K562 treated with DMSO at 1 percent for 4 hours (cell line): Measurements from ENCODE around the gene HNRNPH2. TPM values are rescaled to one million over a fixed set of nuclear protein-coding genes. Genes with fewer than 3 reads are reported as not detected.

Source experiments
- total RNA-seq: library from RNA; unstranded; fragments of 300-600 nt; gene quantifications from 2 replicates; pipeline ENCODE4 v1.2.3, GENCODE V29; 2022; ENCODE audit not compliant: insufficient read depth

The HNRNPH2 gene, protein sequence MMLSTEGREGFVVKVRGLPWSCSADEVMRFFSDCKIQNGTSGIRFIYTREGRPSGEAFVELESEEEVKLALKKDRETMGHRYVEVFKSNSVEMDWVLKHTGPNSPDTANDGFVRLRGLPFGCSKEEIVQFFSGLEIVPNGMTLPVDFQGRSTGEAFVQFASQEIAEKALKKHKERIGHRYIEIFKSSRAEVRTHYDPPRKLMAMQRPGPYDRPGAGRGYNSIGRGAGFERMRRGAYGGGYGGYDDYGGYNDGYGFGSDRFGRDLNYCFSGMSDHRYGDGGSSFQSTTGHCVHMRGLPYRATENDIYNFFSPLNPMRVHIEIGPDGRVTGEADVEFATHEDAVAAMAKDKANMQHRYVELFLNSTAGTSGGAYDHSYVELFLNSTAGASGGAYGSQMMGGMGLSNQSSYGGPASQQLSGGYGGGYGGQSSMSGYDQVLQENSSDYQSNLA
- 25.9 and 32.2 TPM in 2 replicates for total RNA-seq

DNA sequence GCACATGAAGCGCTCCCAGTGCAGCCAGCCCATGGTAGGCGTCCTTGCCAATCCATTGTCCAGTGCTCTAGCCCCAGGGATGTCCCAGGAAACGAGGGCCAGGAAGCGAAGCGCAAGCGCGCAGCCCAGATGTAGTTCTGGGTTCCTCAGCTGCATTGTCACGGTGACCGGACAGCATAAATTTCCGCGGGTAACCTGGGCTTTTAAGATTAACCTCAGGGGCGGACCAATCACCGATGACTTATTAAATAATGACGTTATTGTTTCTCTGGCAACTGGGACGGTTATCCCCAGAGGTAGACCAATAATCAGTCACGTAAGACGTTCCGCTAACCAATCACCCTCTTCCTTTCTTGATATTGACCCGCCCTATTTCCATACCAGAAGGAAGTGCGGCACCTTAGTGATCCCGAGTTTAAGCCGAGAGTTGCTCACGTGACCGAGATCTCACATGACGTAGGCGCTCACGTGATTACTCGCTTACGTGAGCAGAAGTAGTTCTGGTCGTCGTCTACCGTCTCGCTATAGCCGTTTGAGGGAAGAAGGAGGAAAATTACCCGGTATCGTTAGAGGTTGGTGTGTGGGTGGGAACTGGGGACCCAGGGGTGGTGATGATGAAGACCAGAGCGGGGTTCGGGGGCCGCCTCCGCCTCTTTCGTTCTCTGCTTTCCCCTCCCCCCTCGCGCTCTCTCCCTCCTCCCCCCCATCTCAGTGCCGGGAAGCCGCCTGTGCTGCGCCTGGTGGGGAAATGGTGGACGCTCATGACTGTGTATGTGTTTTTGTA is at the start of gene HNRNPH2, which contains the start of gene GLA:
TSS of gene HNRNPH2 (plus strand) at position 475 of the 784 bp plus-strand sequence. CDS start 3,767 bp downstream, outside the sequence.
TSS of gene GLA (minus strand) at position 178 of the 784 bp plus-strand sequence. CDS start at position 156, 22 bp downstream.

DNA sequence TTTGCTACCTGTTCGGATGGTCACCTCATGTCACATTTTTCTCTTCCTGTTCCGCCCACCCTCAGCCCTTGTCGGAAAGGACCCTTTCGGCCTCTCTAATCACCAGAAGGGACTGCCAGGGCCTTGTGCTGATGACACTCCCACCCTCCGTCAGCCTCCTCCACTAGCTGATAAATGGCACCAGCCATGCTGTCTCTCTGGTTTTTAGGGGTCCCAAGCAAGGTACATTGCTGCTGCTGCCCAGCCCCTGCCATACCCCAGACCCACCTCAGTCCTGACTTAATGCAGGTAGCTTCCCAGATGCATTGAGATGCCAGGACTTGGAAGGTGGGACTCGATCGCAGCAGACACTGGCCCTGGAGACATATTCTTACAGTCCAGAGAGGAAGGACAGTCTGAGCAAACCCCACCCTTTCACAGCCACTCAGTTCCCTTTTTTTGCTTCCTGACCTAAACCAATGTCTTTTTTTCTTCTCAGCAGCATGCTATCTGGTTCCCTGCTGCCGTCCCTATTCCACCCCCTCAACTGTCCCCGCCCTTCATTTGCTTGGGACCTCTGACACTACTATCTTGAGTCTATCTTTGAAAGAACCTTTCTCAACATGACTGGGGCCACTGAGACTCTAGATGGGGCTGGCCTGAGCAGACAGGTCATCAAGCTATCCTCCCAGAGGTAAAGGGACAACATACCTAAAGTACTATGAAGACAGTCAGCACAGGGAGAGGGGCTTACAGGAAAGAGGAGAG is 22.1 kb upstream of the HNRNPH2 start, which contains the start of gene BTK:
TSS of gene BTK (minus strand) at position 397 of the 747 bp plus-strand sequence. CDS start 10,907 bp downstream, outside the sequence.

DNA sequence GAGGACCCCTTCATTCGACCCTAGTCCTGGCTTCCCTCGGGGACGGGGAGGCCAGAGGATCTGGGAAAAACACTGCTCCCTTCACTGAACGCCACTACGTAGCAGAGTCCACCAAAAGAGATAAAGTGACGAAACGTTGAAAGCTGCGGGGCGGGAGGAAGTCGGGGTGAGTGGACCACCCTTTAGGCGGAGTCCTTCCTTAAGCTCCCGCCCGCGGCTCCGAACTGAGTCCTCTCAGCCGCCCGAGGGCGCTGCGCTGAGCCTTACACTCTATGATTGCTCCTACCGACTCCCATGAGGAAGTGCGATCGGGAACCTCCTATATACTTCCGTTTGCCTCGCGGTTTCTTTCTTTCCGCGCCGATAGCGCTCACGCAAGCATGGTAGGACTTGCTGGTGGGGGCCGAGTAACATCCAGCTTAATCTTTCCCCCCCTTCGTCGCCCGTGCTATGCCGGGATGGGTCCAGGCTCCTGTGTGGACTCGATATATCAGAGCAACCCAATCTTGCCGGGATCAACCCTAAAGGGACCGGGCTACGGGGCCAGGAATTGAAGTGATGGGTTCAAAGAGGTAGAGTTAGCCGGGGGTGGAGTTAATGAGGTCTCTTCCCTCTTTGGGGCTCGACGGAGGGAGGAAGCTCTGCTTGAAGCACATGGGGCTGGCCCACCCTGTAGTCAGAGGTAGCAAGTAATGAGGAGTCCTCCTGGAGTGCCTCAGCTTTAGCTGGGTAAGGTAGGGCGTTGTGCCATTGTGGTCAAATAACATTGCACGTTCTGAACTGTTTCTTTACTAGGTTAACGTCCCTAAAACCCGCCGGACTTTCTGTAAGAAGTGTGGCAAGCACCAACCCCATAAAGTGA is 17.1 kb upstream of the HNRNPH2 start, which contains the start of gene RPL36A:
TSS of gene RPL36A (plus strand) at position 348 of the 862 bp plus-strand sequence. CDS start at position 381, 33 bp downstream.

Other genes with a start within 250 kb of the HNRNPH2 start
- 0.57 and 0.82 TPM in 2 replicates for gene DRP2, start 188.4 kb upstream of the HNRNPH2 start, total RNA-seq
- gene TAF7L, start 116.9 kb upstream of the HNRNPH2 start, total RNA-seq = not detected in 2 replicates
- gene TIMM8A, start 59.5 kb upstream of the HNRNPH2 start, total RNA-seq = 6.4 and 9.0 TPM in 2 replicates
- 22.8 and 33.4 TPM in 2 replicates for gene BTK, start 22.0 kb upstream of the HNRNPH2 start, total RNA-seq
- gene RPL36A, start 17.2 kb upstream of the HNRNPH2 start, total RNA-seq = 5,484 and 5,644 TPM in 2 replicates
- 37.9 and 51.4 TPM in 2 replicates for gene GLA, start 297 bp upstream of the HNRNPH2 start, total RNA-seq
- not detected in 2 replicates for gene ARMCX4, start 77.2 kb downstream of the HNRNPH2 start, total RNA-seq
- gene ARMCX1, start 142.3 kb downstream of the HNRNPH2 start, total RNA-seq = 0.81 TPM in 1 of 2 replicates, not detected in the other
- gene ARMCX6, start 209.8 kb downstream of the HNRNPH2 start, total RNA-seq = 18.5 and 23.4 TPM in 2 replicates
- gene ARMCX3, start 214.9 kb downstream of the HNRNPH2 start, total RNA-seq = 18.4 and 21.7 TPM in 2 replicates